Dendritic cell treated with granulocyte-macrophage colony-stimulating factor and Interleukin-4, amounts not matched to agents 40 ng/mL and 50 ng/mL, for 4 days (primary cell): ENCODE measurements around the gene ITPK1.
"Not testable (repeated sequence)": the region's sequence is repeated elsewhere in the genome, so short reads cannot be mapped to it uniquely, and the experiment has no call there.

Experiments
- H3K27ac Mint-ChIP-seq: one replicate; pipeline ENCODE4 v1.8.0; 2022; ENCODE audit warnings: mild to moderate bottlenecking, mixed read lengths
- H3K27me3 Mint-ChIP-seq: one replicate; pipeline ENCODE4 v1.8.0; 2022; ENCODE audit warnings: mild to moderate bottlenecking, mixed read lengths
- H3K36me3 Mint-ChIP-seq: one replicate; pipeline ENCODE4 v1.8.0; 2022; ENCODE audit warnings: low read depth, mixed read lengths
- H3K4me1 Mint-ChIP-seq: one replicate; pipeline ENCODE4 v1.8.0; 2022; ENCODE audit warnings: low read depth, mixed read lengths
- H3K4me3 Mint-ChIP-seq: one replicate; pipeline ENCODE4 v1.8.0; 2022; ENCODE audit warnings: mild to moderate bottlenecking, moderate library complexity, mixed read lengths
- H3K9me3 Mint-ChIP-seq: one replicate; pipeline ENCODE4 v1.8.0; 2022; ENCODE audit warnings: mixed read lengths
- intact Hi-C: fragments of 100-400 bp; cut with micrococcal nuclease; formaldehyde crosslinking; loops from one replicate; pipeline ENCODE4 v1.15.0; 2022

Gene ITPK1

DNA sequence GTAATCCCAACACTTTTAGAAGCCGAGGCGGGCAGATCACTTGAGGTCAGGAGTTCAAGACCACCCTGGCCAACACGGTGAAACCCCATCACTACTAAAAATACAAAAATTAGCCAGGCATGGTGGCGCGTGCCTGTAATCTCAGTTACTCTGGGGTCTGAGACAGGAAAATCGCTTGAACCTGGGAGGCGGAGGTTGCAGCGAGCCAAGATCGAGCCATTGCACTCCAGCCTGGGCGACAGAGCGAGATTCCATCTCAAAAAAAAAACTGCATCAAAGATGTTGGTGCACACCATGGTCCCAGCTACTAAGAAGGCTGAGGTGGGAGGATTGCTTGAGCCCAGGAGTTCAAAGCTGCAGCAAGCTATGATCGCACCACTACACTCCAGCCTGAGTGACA lies 53.7 kb downstream of the ITPK1 start:
- H3K36me3 Mint-ChIP-seq: peaks cover 72% of the 10 kb centered on the region
- H3K27ac Mint-ChIP-seq, H3K4me3 Mint-ChIP-seq, intact Hi-C loops, H3K27me3 Mint-ChIP-seq, H3K9me3 Mint-ChIP-seq: not testable (repeated sequence)
- H3K4me1 Mint-ChIP-seq: peaks cover 75% of the 10 kb centered on the region

DNA sequence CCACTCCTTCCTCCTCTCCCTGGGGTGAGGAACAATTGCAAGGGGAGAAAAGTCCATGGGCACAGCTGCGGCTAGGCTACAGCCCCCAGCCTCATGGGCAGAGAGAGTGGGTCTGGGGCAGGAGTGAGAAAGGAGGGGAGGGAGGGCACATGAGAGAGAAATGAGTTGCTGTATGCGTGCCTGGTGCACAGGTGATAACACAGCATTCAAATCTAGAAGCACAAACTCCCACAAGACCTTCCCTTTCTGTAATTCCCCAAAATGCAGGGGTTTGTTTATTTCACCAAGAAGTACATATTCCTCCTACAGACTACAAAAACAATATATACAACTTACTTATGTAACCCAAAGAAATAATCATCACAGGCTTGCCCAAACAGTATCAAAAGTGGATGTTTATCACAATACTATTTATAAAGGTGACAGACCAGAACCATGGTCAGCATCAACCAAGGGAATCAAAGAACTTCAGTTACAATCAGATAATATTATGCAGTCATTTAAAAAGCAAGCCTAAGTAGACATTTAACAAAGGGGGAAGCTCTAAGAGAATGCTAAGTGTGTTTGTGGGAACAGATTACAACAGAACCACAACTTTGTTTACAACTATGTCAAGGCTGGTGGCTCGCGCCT lies 54.2 kb downstream of the ITPK1 start:
- H3K27me3 Mint-ChIP-seq: no peaks in the 10 kb centered on the region
- peaks cover 75% of the 10 kb centered on the region for H3K4me1 Mint-ChIP-seq
- peaks cover 72% of the 10 kb centered on the region for H3K36me3 Mint-ChIP-seq
- intact Hi-C loops: no loop called here
- no peak overlapping the region for H3K4me3 Mint-ChIP-seq
- no peaks in the 10 kb centered on the region for H3K9me3 Mint-ChIP-seq
- no peak overlapping the region for H3K27ac Mint-ChIP-seq

DNA sequence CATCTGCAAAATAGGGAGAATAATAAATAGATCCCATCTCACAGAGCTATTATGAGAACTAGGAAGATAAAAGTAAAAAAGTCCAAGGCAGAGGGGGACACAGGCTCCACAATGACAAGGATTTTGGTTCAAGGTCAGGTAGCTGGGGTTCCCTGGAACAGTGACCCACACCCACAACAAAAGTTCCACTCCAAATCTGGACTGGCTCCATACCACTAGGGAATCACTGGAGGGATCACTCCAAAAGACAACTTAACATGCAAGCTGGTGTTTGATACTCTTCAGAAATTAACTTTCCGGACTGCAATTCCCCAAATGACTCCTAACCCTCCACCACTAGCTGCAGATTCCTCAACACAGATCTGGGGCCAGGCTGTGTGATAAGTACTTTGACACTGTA lies 54.9 kb downstream of the ITPK1 start:
- Mint-ChIP-seq H3K27ac (peak overlapping the region; percentile 36), H3K4me3 (no peak overlapping the region), H3K36me3 (peaks cover 72% of the 10 kb centered on the region), H3K9me3 (no peaks in the 10 kb centered on the region), H3K27me3 (no peaks in the 10 kb centered on the region), H3K4me1 (peaks cover 75% of the 10 kb centered on the region)
- intact Hi-C loops: no loop called here

DNA sequence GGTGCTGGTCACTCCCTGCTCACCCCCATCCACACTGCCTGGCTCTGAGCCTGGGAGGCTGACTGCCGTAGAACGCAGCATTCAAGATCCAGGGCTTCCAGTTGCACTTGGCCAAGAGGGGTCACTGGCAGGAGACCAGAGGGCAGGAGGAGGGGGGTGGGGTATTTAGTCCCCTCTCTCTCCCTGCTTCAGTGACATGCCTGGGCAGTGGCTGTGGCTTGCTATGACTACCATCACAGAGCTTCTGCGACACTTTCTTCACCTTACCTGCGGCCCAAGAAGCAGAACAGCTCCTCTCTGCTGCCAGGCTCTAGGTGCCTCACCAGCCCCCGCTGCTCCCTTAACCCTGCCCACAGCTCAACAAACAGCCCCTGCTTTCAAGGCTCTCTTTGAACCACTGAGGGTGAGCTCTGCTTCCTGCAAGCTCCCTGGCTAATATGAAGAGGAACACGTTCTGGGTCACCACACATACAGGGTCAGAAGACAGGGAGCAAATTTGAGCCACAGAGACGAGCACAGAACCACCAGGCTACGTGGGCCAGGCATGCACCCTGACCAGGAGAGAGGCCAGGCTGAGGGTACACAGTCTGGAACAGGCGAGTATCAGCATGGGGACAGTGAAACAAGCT lies 55.7 kb downstream of the ITPK1 start:
- H3K4me1 Mint-ChIP-seq: peaks cover 80% of the 10 kb centered on the region
- intact Hi-C loops: no loop called here
- H3K4me3 Mint-ChIP-seq: no peak overlapping the region
- peaks cover 72% of the 10 kb centered on the region for H3K36me3 Mint-ChIP-seq
- no peaks in the 10 kb centered on the region for H3K27me3 Mint-ChIP-seq
- peak overlapping the region; percentile 36 for H3K27ac Mint-ChIP-seq
- H3K9me3 Mint-ChIP-seq: no peaks in the 10 kb centered on the region

DNA sequence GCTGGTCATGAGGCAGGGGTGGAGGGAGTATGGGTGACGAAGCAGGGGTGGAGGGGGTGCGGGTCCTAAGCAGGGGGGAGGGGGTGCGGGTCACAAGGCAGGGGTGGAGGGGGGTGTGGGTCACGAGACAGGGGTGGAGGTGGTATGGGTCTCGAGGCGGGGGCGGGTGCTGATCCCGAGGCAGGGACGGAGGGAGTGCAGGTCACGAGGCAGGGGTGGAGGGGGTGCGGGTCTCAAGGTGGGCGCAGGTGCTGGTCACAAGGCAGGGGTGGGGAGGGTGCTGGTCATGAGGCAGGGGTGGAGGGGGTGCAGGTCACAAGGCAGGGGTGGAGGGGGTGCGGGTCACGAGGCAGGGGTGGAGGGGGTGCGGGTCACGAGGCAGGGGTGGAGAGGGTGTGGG lies 56.5 kb downstream of the ITPK1 start:
- intact Hi-C loops: no loop called here
- Mint-ChIP-seq H3K36me3 (peaks cover 68% of the 10 kb centered on the region), H3K4me3 (no peak overlapping the region), H3K4me1 (peaks cover 77% of the 10 kb centered on the region), H3K9me3 (no peaks in the 10 kb centered on the region), H3K27ac (no peak overlapping the region), H3K27me3 (no peaks in the 10 kb centered on the region)

DNA sequence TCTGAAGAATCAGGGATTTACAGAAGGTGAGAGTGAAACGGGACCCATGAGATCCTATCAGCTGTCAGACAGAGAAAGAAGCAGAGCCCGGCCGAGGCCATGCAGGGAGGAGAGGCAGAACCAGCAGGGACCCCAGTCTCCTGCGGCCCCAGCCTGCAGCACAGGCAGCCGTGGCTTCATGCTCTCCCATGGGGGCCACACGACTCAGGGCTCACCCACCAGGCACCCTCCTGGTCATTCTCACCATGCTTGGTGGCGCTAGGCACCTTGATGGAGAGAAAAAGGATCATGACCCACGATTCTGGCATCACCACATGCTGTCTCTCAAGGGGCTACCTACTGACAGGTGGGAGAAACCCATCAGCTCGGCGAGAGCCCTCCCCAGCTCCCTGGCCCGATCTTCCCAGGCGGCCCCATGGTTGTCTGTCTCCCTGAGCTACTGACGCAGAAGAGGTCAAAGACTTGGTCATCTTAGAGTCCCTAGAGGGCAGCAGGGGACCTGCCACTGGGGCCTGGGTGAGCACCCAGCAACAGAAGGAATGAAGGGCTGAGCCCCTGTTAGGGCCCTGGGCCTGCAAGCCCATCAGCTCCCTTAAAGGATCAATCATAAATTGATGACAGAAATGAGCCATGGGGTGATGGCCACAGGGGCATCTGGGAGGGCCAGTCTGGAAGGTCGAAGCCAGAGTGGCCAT lies 58.0 kb downstream of the ITPK1 start:
- Mint-ChIP-seq H3K9me3 (no peaks in the 10 kb centered on the region), H3K27ac (peak overlapping the region; percentile 18), H3K36me3 (peaks cover 58% of the 10 kb centered on the region), H3K27me3 (no peaks in the 10 kb centered on the region), H3K4me3 (no peak overlapping the region), H3K4me1 (peaks cover 74% of the 10 kb centered on the region)
- intact Hi-C loops: no loop called here

DNA sequence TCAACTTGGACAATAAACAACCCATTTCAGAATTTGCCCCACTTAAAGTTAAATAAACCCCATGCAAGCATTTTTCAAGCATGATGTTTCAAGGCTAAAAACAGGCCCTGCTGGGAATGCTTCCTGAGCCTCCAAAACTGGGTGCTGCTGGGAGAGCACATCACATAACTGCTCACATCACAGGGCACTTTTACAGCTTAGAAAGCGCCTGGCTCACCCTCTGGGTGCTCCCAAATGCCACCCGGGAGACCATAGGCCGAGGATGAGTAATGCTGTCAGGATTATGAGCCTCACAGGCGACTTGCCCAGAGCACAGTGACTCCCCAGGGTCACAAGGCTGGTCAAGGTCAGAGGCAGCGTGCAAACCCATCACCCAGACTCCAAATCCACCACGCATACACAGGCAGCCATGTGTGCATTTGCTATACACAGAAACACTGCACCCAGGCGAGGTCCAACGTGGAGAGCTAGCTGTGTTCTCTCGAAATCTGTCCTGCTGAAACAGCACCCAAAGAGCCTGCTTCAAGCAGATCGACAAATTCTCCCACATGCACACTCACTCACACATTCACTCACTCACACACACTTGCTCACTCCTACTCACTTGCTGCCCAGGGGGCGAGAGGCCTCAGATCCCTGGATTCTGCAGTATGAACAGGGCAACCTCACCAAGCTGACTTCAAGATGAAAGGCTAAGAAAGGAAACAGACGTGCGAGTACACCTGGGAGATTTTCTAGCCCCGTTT lies 58.7 kb downstream of the ITPK1 start:
- Mint-ChIP-seq H3K4me1 (peaks cover 67% of the 10 kb centered on the region), H3K4me3 (no peak overlapping the region)
- intact Hi-C loops: no loop called here

DNA sequence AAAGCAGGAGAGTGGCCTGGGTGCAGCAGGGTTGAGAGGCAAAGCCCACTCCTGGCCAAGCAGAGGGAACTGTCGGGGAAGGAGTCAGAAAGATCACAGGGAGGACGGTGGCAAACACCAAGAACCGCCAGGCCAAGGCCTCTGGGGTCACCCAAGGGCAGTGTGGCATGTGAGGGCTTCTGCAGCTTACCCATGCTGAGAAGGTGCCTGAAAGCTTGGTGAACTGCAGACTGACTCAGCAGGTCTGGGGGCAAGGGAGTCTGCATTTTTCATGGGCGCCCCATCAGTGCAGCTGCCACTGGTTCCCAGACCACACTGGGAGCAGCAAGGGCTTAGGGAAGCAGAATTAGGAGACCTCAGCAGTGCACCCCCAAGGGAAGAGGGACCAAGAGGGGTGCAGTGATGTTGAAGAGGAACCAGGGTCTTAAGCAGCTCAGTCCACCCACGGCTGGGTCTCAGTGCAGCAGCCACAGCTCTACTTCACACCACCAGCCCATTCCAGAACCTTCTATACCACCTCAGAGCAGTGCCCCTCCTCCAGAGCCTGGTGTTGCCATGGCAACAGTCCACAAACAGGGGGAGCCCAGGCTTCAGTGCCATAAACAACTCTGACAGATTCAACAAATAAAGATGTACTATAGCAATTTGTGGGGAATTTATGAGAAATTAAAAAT lies 59.4 kb downstream of the ITPK1 start:
- intact Hi-C loops: no loop called here
- Mint-ChIP-seq H3K4me3 (no peak overlapping the region), H3K9me3 (no peaks in the 10 kb centered on the region), H3K36me3 (peaks cover 60% of the 10 kb centered on the region), H3K27ac (peak overlapping the region; percentile 29), H3K4me1 (peaks cover 60% of the 10 kb centered on the region), H3K27me3 (no peaks in the 10 kb centered on the region)

More for the DNA sequence above, 58.7 kb downstream of the ITPK1 start:
- H3K27ac Mint-ChIP-seq: peak overlapping the region; percentile 29
- H3K36me3 Mint-ChIP-seq: peaks cover 53% of the 10 kb centered on the region
- H3K9me3 Mint-ChIP-seq: no peaks in the 10 kb centered on the region
- no peaks in the 10 kb centered on the region for H3K27me3 Mint-ChIP-seq

DNA sequence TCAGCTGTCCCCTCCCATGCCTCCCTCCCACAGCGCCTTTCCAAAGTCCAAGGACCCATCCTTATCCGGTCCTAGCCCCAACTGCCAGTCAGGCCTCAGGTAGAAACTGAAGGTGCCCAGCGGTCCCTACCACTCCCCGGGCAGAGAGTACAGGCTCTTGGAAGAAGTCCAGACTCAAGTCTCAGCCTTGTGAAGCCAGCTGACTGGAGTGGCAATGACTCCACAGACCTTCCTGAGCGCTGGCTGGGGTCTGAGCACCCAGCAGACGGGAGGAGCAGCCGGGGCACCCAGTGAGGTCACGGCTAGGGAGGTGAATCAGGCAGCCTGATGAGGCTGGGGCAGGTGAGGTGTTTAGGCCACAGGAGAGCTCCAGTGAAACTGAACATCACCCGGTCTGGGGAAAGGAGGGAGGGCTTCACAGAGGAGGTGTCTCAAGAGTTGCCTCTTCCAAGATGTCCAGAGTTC lies 60.0 kb downstream of the ITPK1 start:
- peaks cover 60% of the 10 kb centered on the region for H3K4me1 Mint-ChIP-seq
- no peaks in the 10 kb centered on the region for H3K9me3 Mint-ChIP-seq
- no peaks in the 10 kb centered on the region for H3K27me3 Mint-ChIP-seq
- intact Hi-C loops: no loop called here
- no peak overlapping the region for H3K4me3 Mint-ChIP-seq
- H3K27ac Mint-ChIP-seq: peak overlapping the region; percentile 29
- H3K36me3 Mint-ChIP-seq: peaks cover 66% of the 10 kb centered on the region

DNA sequence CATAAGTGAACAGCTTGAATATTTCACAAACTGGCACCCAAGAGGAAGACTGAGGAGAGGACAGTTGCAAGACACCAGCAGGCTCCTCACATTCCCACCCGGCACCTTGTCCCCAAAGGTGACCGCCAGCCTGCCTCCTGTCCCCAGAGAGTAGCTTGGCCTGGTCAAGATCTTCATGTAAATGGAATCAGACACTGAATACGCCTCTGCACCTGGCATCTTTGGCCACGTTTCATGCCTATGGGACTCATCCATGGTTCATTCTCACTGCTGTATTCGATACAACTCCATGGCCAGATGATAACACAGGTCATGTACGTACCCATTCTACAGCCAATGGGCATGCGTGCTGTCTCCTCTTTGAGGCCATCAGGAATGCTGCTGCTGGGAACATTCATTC lies 60.8 kb downstream of the ITPK1 start:
- intact Hi-C loops: no loop called here
- Mint-ChIP-seq H3K4me1 (peaks cover 60% of the 10 kb centered on the region), H3K27me3 (no peaks in the 10 kb centered on the region), H3K36me3 (peaks cover 67% of the 10 kb centered on the region), H3K9me3 (no peaks in the 10 kb centered on the region), H3K27ac (peak overlapping the region; percentile 29), H3K4me3 (no peak overlapping the region)

DNA sequence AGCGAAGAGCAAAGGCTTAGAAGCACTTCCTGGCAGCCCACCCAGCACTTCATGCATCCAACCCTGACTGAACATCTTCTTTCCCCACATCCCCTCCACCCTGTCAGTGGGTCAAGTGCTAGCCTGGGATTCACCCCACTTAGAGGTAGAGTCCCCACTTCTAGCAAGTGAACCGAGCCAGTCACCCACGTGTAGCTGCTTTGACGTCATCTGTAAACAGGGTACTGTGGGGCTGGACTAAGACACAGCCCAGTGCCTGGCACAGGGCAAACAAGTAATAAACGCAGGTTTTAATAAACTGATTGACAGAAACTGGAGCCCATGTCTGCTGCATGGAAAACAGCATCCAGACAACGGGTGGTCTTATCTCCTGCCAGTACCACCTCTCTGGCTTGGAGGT lies 61.7 kb downstream of the ITPK1 start:
- H3K36me3 Mint-ChIP-seq: peaks cover 74% of the 10 kb centered on the region
- peak overlapping the region; percentile 51 for H3K27ac Mint-ChIP-seq
- no peaks in the 10 kb centered on the region for H3K9me3 Mint-ChIP-seq
- peaks cover 67% of the 10 kb centered on the region for H3K4me1 Mint-ChIP-seq
- no peaks in the 10 kb centered on the region for H3K27me3 Mint-ChIP-seq
- intact Hi-C loops: no loop called here
- H3K4me3 Mint-ChIP-seq: no peak overlapping the region

DNA sequence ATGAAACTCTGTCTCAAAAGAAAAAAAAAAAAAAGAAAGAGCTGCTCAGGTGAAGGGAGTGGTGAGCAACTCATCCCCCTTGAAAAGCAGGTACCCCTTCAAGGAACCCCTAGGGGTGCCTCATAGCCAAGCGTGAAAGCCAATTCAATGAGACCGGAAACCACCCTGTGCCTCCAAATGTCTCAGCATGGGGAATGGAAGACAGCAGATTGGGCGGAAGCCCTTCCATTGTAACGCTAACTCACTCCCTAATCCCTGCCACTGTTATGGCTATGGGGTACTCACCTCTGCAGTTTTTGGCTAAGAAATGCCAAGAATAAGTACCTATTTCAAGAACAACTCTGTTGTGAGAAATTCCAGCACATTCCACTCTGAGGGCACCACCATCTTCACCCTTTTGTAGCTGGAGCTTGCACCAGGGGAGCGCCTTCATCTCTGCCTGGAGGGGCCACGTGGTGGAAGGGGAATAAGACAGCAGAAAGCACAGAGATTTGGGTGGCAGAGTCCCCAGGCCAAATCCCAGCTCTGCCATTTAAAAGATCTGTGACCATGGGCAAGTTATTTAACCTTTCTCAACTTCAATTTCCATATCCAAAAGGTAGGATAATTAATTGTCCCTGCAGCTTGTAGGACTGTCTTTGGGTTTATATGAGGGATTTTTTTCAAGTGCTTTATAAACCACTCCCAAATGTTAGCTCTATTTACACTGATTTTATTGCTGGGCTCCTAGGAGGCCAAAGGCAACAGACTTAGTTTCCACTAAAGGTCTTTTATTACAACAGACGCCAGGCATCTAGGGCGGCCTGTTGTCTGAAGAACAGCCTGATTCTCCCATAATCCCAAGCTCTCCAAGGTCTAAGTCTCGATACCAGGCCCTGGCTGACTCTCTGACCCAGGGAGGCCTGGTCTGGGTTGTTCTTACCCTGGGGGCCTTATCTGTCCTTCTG lies 63.9 kb downstream of the ITPK1 start:
- no peak overlapping the region for H3K27ac Mint-ChIP-seq
- H3K4me1 Mint-ChIP-seq: peaks cover 74% of the 10 kb centered on the region
- no peaks in the 10 kb centered on the region for H3K27me3 Mint-ChIP-seq
- H3K4me3 Mint-ChIP-seq: no peak overlapping the region
- intact Hi-C loops: no loop called here
- H3K36me3 Mint-ChIP-seq: peaks cover 77% of the 10 kb centered on the region
- H3K9me3 Mint-ChIP-seq: no peaks in the 10 kb centered on the region

DNA sequence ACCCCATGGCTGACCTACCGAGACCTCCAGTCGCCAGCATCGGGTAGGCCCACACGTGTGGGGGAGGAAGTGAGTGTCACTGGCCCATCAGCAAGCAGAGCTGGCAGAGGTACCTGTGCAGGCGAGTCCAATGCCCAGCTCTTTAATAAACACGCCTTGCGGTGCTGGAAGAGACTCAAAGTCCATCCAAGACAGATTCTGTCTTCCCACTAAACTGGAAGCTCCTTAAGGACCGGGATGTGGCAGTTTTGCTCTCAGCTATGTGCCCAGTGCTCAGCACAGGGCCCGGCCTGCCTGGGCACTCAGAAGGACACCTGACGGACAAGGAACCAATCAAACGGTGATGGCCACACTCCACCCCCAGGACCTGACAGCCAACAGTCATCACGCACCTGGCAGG lies 65.0 kb downstream of the ITPK1 start:
- H3K4me1 Mint-ChIP-seq: peaks cover 74% of the 10 kb centered on the region
- H3K36me3 Mint-ChIP-seq: peaks cover 73% of the 10 kb centered on the region
- intact Hi-C loops: no loop called here
- H3K27me3 Mint-ChIP-seq: no peaks in the 10 kb centered on the region
- no peak overlapping the region for H3K4me3 Mint-ChIP-seq
- no peaks in the 10 kb centered on the region for H3K9me3 Mint-ChIP-seq
- peak overlapping the region; percentile 22 for H3K27ac Mint-ChIP-seq
